HG03045 (cell line): Measurements from ENCODE around the gene MED22.
"Not testable (repeated sequence)": the region's sequence is repeated elsewhere in the genome, so short reads cannot be mapped to it uniquely, and the experiment has no call there.

Experiments
- ATAC-seq: cut with Tn5 transposase; IDR thresholded peaks from one replicate; pipeline ENCODE4 v1.9.1; 2021; ENCODE audit warnings: mild to moderate bottlenecking, moderate library complexity; ENCODE audit not compliant: unreplicated experiment

The MED22 gene

GRCh38 chr9:133339641-133340040 is 8.3 kb downstream of the MED22 start:
- ATAC-seq = no peak

GRCh38 chr9:133335924-133336811 is 11.8 kb downstream of the MED22 start, which contains the start of gene SURF6:
SURF6 (minus strand) TSS chr9:133336188; CDS start chr9:133336132, 56 bp downstream.
- ATAC-seq = peak; percentile 84

GRCh38 chr9:133334888-133335287 is 13.0 kb downstream of the MED22 start:
- not testable (repeated sequence) for ATAC-seq

GRCh38 chr9:133334161-133334560 is 13.8 kb downstream of the MED22 start:
- no peak for ATAC-seq

GRCh38 chr9:133333566-133333965 is 14.4 kb downstream of the MED22 start:
- no peak for ATAC-seq

- ATAC-seq = no peak
These were observed 14.9 kb downstream of the MED22 start for GRCh38 chr9:133333011-133333410.

- ATAC-seq = no peak
These were observed 15.6 kb downstream of the MED22 start for GRCh38 chr9:133332381-133332730.

- ATAC-seq = no peak
These were observed 16.1 kb downstream of the MED22 start for GRCh38 chr9:133331641-133332380.

GRCh38 chr9:133331221-133331620 is 16.7 kb downstream of the MED22 start:
- ATAC-seq = no peak

- ATAC-seq = not testable (repeated sequence)
These were observed 18.4 kb downstream of the MED22 start for GRCh38 chr9:133329306-133330156.

- ATAC-seq = no peak
These were observed 20.0 kb downstream of the MED22 start for GRCh38 chr9:133327834-133328484.

- not testable (repeated sequence) for ATAC-seq
These were observed 20.9 kb downstream of the MED22 start for GRCh38 chr9:133327021-133327420.

GRCh38 chr9:133323991-133324703 is 23.8 kb downstream of the MED22 start:
- ATAC-seq = no peak

- ATAC-seq = no peak
These were observed 24.7 kb downstream of the MED22 start for GRCh38 chr9:133323211-133323610.

- ATAC-seq = no peak
These were observed 25.2 kb downstream of the MED22 start for GRCh38 chr9:133322701-133323100.

- no peak for ATAC-seq
These were observed 26.5 kb downstream of the MED22 start for GRCh38 chr9:133321411-133321935.

- ATAC-seq = no peak
These were observed 27.5 kb downstream of the MED22 start for GRCh38 chr9:133320421-133320881.

- ATAC-seq = not testable (repeated sequence)
These were observed 30.4 kb downstream of the MED22 start for GRCh38 chr9:133317551-133317950.

GRCh38 chr9:133315997-133316396 is 31.9 kb downstream of the MED22 start:
- no peak for ATAC-seq
